NCI-H82 treated with DMSO at 0.1 percent for 48 hours (cell line): Measurements from ENCODE around the gene PRAMEF8.
"Not testable (repeated sequence)": the region's sequence is repeated elsewhere in the genome, so short reads cannot be mapped to it uniquely, and the experiment has no call there.

ENCODE experiments used
- DNase-seq: peaks from one replicate; lab custom pipeline; 2025; ENCODE audit not compliant: unreplicated experiment; lab: John Stamatoyannopoulos, UW

PRAMEF8 gene

GRCh38 chr1:13285037-13285436 is at the start of gene PRAMEF8:
Gene PRAMEF8 (minus strand): TSS chr1:13285137. CDS start chr1:13284091, 1,046 bp downstream.
- not testable (repeated sequence) for DNase-seq

GRCh38 chr1:13315281-13315680 is 30.3 kb upstream of the PRAMEF8 start, which contains the start of gene PRAMEF15:
Gene PRAMEF15 (plus strand): TSS chr1:13315581. CDS start chr1:13318408, 2,827 bp downstream.
- not testable (repeated sequence) for DNase-seq

GRCh38 chr1:13303239-13303638 is 18.3 kb upstream of the PRAMEF8 start, which contains the start of gene PRAMEF33:
Gene PRAMEF33 (plus strand): TSS chr1:13303539. CDS start chr1:13305955, 2,416 bp downstream.
- not testable (repeated sequence) for DNase-seq

GRCh38 chr1:13302197-13302596 is 17.3 kb upstream of the PRAMEF8 start:
- not testable (repeated sequence) for DNase-seq

GRCh38 chr1:13298699-13299098 is 13.8 kb upstream of the PRAMEF8 start:
- not testable (repeated sequence) for DNase-seq

GRCh38 chr1:13297216-13297931 is 12.4 kb upstream of the PRAMEF8 start:
- not testable (repeated sequence) for DNase-seq

- not testable (repeated sequence) for DNase-seq
These were observed 4.1 kb upstream of the PRAMEF8 start for GRCh38 chr1:13289030-13289429.

- DNase-seq: not testable (repeated sequence)
These were observed 5.3 kb downstream of the PRAMEF8 start for GRCh38 chr1:13279617-13280016.

GRCh38 chr1:13277016-13277415 is 7.9 kb downstream of the PRAMEF8 start:
- not testable (repeated sequence) for DNase-seq

GRCh38 chr1:13265124-13265523 is 19.8 kb downstream of the PRAMEF8 start:
- not testable (repeated sequence) for DNase-seq

GRCh38 chr1:13253898-13254297 is 31.0 kb downstream of the PRAMEF8 start, which contains the start of gene PRAMEF5:
Gene PRAMEF5 (plus strand): TSS chr1:13254198. CDS start chr1:13259269, 5,071 bp downstream.
- not testable (repeated sequence) for DNase-seq

- not testable (repeated sequence) for DNase-seq
These were observed 37.8 kb downstream of the PRAMEF8 start for GRCh38 chr1:13247122-13247521.

GRCh38 chr1:13246554-13246871 is 38.4 kb downstream of the PRAMEF8 start:
- not testable (repeated sequence) for DNase-seq

GRCh38 chr1:13245841-13246553 is 38.9 kb downstream of the PRAMEF8 start:
- not testable (repeated sequence) for DNase-seq

- not testable (repeated sequence) for DNase-seq
These were observed 41.2 kb downstream of the PRAMEF8 start for GRCh38 chr1:13243536-13244263.

- DNase-seq: not testable (repeated sequence)
These were observed 45.3 kb downstream of the PRAMEF8 start for GRCh38 chr1:13239633-13240032.

GRCh38 chr1:13237572-13237971 is 47.4 kb downstream of the PRAMEF8 start:
- DNase-seq: not testable (repeated sequence)

- DNase-seq: not testable (repeated sequence)
These were observed 50.9 kb downstream of the PRAMEF8 start for GRCh38 chr1:13234057-13234456.

GRCh38 chr1:13232056-13232455 is 52.9 kb downstream of the PRAMEF8 start:
- not testable (repeated sequence) for DNase-seq
